PC-9 (cell line): ENCODE results near the gene REEP5. TPM values are rescaled to one million over a fixed set of nuclear protein-coding genes. Genes with fewer than 3 reads are reported as not detected.

Source experiments
- Bru-seq: library from RNA; stranded (reverse); fragments of 400-500 nt; gene quantifications from one replicate; lab custom pipeline; 2021; lab: Mats Ljungman, UMichigan
- BruChase-seq, 2 experiments: library from RNA; stranded (reverse); fragments of 400-500 nt; gene quantifications; one replicate each; lab custom pipeline; 2021; lab: Mats Ljungman, UMichigan
- BruUV-seq: library from RNA; stranded (reverse); fragments of 400-500 nt; replicated peaks from 2 replicates; lab custom pipeline; 2021; lab: Mats Ljungman, UMichigan
- CTCF ChIA-PET: fragments of 300-600 bp; sonication (Branson Sonifier 250); formaldehyde crosslinking; loops from one replicate; lab custom pipeline; 2022; ENCODE audit warnings: antibody characterized with exemption; lab: Charles Lee
- POLR2A ChIA-PET: fragments of 300-600 bp; sonication (Branson Sonifier 250); formaldehyde crosslinking; loops from one replicate; lab custom pipeline; 2022; ENCODE audit warnings: antibody characterized with exemption; ENCODE audit not compliant: unreplicated experiment; lab: Charles Lee
- DNase-seq, 2 experiments: peaks; one replicate each; pipeline versions ENCODE4 v3.0.0 to v3.0.0-alpha.2; 2015 to 2022; ENCODE audit warnings: mixed read lengths in 1 of 2
- H2AFZ ChIP-seq: fragments of 200-600 bp; sonication (generic); 2 replicates; pipeline ENCODE4 v1.8.1; 2017; ENCODE audit warnings: antibody characterized with exemption
- H3F3A ChIP-seq: fragments of 200-600 bp; sonication (generic); 2 replicates; pipeline ENCODE4 v1.8.1; 2017; ENCODE audit warnings: antibody characterized with exemption, mild to moderate bottlenecking, low read depth; ENCODE audit not compliant: insufficient read depth
- H3K27ac ChIP-seq: fragments of 200-600 bp; sonication (generic); 2 replicates; pipeline ENCODE4 v1.6.1; 2016; ENCODE audit warnings: mixed run types
- H3K27me3 ChIP-seq: fragments of 200-600 bp; sonication (generic); 2 replicates; pipeline ENCODE4 v1.6.1; 2016; ENCODE audit warnings: low read depth, mixed run types; ENCODE audit not compliant: insufficient read depth
- H3K36me3 ChIP-seq: fragments of 200-600 bp; sonication (generic); 2 replicates; pipeline ENCODE4 v1.6.1; 2016; ENCODE audit warnings: low read depth, mixed run types
- H3K4me1 ChIP-seq: fragments of 200-600 bp; sonication (generic); replicated peaks from 2 replicates; pipeline ENCODE4 v1.6.1; 2016; ENCODE audit warnings: mixed run types; ENCODE audit not compliant: insufficient read depth
- H3K4me2 ChIP-seq: fragments of 200-600 bp; sonication (generic); 2 replicates; pipeline ENCODE4 v1.6.1; 2017; ENCODE audit warnings: mixed run types
- H3K4me3 ChIP-seq: fragments of 200-600 bp; sonication (generic); 2 replicates; pipeline ENCODE4 v1.6.1; 2016; ENCODE audit warnings: mixed run types
- H3K79me2 ChIP-seq: fragments of 200-600 bp; sonication (generic); 2 replicates; pipeline ENCODE4 v1.6.1; 2017; ENCODE audit warnings: low read depth, mixed run types
- H3K9me2 ChIP-seq: fragments of 200-600 bp; sonication (generic); 2 replicates; pipeline ENCODE4 v1.8.1; 2017; ENCODE audit warnings: mild to moderate bottlenecking; ENCODE audit not compliant: insufficient read depth
- H3K9me3 ChIP-seq: fragments of 200-600 bp; sonication (generic); 2 replicates; pipeline ENCODE4 v1.8.1; 2016; ENCODE audit warnings: low read depth; ENCODE audit not compliant: insufficient read depth
- H4K20me1 ChIP-seq: fragments of 200-600 bp; sonication (generic); 2 replicates; pipeline ENCODE4 v1.8.1; 2017; ENCODE audit not compliant: insufficient read depth
- EZH2 ChIP-seq: fragments of 200-600 bp; sonication (generic); IDR thresholded peaks from 2 replicates; pipeline ENCODE4 v1.8.0; 2017; ENCODE audit warnings: antibody characterized with exemption, low read depth
- intact Hi-C: fragments of 100-400 bp; cut with micrococcal nuclease; formaldehyde crosslinking; loops from one replicate; pipeline ENCODE4 v1.10.0; 2022; ENCODE audit not compliant: unreplicated experiment
- long read RNA-seq: library from polyadenylated mRNA; stranded (forward); transcript quantifications from one replicate; pipeline ENCODE4 v2.0.0, GENCODE V29; 2022
- total RNA-seq: library from RNA; stranded (reverse); gene quantifications from 2 replicates; pipeline ENCODE4 v1.2.3, GENCODE V29; 2021
- TF ChIP-seq, protein P1 (sequence below): fragments of 200-600 bp; sonication (generic); conservative IDR thresholded peaks from 2 replicates; pipeline ENCODE4 v1.6.1; 2017; ENCODE audit warnings: mixed run types, antibody characterized with exemption, mild to moderate bottlenecking, moderate library complexity

The REEP5 gene
- 45.2 and 53.6 TPM in 2 replicates for total RNA-seq
- percentile 76 among the genes with signal in this experiment for Bru-seq, nascent RNA
- percentile 63 among the genes with signal in this experiment for BruChase-seq, experiment 1, labeled RNA remaining after a 2-hour chase
- percentile 78 among the genes with signal in this experiment for BruChase-seq, experiment 2, labeled RNA remaining after a 6-hour chase
- long read RNA-seq, transcript REEP5-202 (5 exons, 3,326 nt), result major isoform, 138 of 150 reads
- long read RNA-seq, partial matches to known transcripts, result 1 of 150 reads
- long read RNA-seq, other reads (novel, unspliced or antisense), result 9 of 150 reads

DNA sequence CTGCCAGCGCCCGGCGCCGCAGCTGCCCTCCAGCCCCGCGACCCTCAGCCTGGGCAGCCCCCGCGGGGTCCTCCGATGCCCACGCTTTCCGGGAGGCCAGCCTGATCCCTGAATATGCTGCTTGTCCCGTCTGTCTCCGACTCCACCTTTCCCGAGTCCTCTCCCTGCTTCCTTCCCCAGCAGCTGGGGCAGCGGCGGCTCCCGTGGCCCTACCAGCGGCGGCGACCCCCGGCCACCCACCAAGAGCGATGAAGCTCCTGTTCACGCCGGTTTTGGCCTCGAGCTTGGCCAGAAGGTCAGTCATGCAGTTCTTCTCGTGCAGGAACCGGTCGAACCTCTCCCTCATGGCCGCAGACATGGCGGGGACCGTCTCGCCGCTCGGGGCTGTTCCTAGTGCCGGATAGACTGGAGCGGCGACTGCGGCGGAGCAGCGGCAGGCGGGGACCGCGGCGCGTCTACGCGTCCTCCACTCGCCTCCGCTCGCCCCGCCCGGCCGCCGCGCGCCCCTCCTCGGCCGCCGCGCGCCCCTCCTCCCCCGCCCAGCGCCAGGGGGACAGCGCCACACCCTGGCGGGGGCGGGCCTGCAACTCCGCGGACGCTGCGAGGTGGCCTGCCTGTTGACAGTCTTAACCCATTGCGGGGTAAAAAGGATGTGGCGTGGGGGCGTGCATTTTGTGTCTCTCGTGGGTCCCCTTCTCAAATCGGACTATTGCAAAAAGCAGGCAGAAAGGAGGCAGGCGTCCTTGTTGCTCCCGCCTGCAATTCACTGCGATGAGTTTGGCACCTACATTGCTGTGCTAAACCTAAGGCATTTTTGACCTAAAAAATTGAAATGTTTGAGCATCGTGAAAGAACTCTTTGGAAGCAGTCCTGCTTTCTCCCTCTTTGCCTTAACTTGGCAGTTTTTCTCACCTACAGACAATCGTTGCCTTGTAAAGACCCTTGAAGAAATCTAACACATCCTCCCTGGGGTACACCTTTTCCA is at the start of gene REEP5:
TSS of gene REEP5 (minus strand) at position 395 of the 985 bp plus-strand sequence. CDS start at position 358, 37 bp downstream.
- CTCF ChIA-PET, result interaction anchor here (0.5 to 0.7 kb wide), 3 partner anchors 37 to 803 kb away, joined by 3 to 6 read pairs (median 3); no protein-coding TSS in a partner anchor
- POLR2A ChIA-PET, result no interaction called here
- H3K4me2 ChIP-seq, result peak within 1 kb of the TSS; percentile 70
- H3F3A ChIP-seq, result peaks cover 4% of the 10 kb centered on the region; the same call in 1 of the 2 replicates
- peak within 1 kb of the TSS; percentile 93 for H2AFZ ChIP-seq
- H3K4me1 ChIP-seq, result peaks cover 7% of the 10 kb centered on the region; the same call in 1 of the 2 replicates
- H4K20me1 ChIP-seq, result no peaks in the 10 kb centered on the region
- TF ChIP-seq EZH2, result no peak
- TF ChIP-seq, protein P1, sequence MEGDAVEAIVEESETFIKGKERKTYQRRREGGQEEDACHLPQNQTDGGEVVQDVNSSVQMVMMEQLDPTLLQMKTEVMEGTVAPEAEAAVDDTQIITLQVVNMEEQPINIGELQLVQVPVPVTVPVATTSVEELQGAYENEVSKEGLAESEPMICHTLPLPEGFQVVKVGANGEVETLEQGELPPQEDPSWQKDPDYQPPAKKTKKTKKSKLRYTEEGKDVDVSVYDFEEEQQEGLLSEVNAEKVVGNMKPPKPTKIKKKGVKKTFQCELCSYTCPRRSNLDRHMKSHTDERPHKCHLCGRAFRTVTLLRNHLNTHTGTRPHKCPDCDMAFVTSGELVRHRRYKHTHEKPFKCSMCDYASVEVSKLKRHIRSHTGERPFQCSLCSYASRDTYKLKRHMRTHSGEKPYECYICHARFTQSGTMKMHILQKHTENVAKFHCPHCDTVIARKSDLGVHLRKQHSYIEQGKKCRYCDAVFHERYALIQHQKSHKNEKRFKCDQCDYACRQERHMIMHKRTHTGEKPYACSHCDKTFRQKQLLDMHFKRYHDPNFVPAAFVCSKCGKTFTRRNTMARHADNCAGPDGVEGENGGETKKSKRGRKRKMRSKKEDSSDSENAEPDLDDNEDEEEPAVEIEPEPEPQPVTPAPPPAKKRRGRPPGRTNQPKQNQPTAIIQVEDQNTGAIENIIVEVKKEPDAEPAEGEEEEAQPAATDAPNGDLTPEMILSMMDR, result peak; percentile 57
- intact Hi-C loops, result loop anchor here (1.0 to 5.0 kb wide), 4 partner anchors 36 to 760 kb away; partner anchors contain the start of gene DCP2
- BruUV-seq, result no TSS peak
- H3K9me3 ChIP-seq, result no peaks in the 10 kb centered on the region
- no peaks in the 10 kb centered on the region for H3K36me3 ChIP-seq
- peaks cover 23% of the 10 kb centered on the region for H3K79me2 ChIP-seq
- H3K4me3 ChIP-seq, result peak within 1 kb of the TSS; percentile 97
- no peaks in the 10 kb centered on the region for H3K27me3 ChIP-seq
- peak within 1 kb of the TSS; percentile 53 for H3K27ac ChIP-seq
- H3K9me2 ChIP-seq, result no peaks in the 10 kb centered on the region
- peak; percentile 66 to 85 for DNase-seq

DNA sequence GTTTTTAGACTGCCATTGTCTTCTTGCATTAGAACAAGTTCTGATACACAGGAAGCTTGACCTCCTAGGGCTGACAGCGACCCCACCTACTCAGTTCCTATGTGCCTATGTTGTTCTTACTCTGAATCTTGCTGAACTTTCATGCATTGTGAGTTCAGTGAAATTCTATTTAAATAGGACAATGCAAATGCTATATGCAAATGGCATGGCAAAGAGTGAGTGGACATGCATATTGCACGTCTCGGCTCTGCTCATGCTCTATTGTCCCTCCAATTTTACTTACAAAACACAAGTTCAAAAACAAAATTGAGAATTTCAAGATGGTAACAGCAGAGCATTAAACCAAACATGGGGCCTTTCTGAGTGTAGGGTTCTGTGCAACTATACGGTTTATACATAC is 49.2 kb upstream of the REEP5 start:
- no peak for DNase-seq
- H3K4me2 ChIP-seq, result no peak overlapping the region
- H3K9me2 ChIP-seq, result no peaks in the 10 kb centered on the region
- no peaks in the 10 kb centered on the region for H4K20me1 ChIP-seq
- no peak overlapping the region for H3K4me3 ChIP-seq
- ChIA-PET CTCF (no interaction called here), POLR2A (no interaction called here)
- intact Hi-C loops, result loop anchor here (10.0 kb wide), 1 partner anchor 416 kb away; no protein-coding TSS in a partner anchor
- H3K27me3 ChIP-seq, result no peaks in the 10 kb centered on the region
- peaks cover 35% of the 10 kb centered on the region for H3K4me1 ChIP-seq
- no peaks in the 10 kb centered on the region for H3K79me2 ChIP-seq
- TF ChIP-seq EZH2, result no peak
- TF ChIP-seq, protein P1, result no peak
- no peaks in the 10 kb centered on the region for H3K36me3 ChIP-seq
- H2AFZ ChIP-seq, result no peak overlapping the region
- BruUV-seq, result no TSS peak
- H3F3A ChIP-seq, result peaks cover 10% of the 10 kb centered on the region; the same call in 1 of the 2 replicates
- no peak overlapping the region for H3K27ac ChIP-seq
- H3K9me3 ChIP-seq, result no peaks in the 10 kb centered on the region; the same call in 1 of the 2 replicates
